GM10266 (cell line): ENCODE data around the gene CIAO1.
A peak's percentile ranks its signal among the peaks of the same experiment; 100 is the strongest.

Experiments
- DNase-seq: peaks from one replicate; pipeline ENCODE4 v3.0.0; 2012; ENCODE audit errors: extremely low spot score
- TF ChIP-seq, protein P1 (sequence below): IDR thresholded peaks from 2 replicates; pipeline ENCODE4 v1.5.1; 2012; ENCODE audit warnings: mild to moderate bottlenecking, low read depth; ENCODE audit not compliant: control insufficient read depth, insufficient read depth; ENCODE audit errors: missing control alignments

Gene CIAO1

DNA sequence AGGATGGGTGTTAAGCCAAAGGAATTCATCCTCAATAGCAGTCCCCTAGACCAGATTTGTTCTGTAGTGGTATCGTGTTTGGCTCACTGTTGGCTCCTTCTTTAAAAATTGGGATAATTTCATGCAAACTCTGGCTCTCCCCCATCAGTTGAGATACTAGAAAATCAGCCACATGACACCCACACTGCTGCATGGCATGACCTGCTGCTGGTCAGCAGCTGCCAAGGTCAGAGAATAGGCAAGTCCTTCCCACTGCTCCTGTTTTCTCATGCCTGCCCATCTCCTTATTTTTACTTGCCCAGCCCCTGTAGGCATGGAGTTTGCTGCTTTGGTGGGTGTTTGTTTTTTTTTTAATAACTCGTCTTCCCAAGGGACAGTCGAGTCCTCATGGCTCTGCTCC is 40.3 kb downstream of the CIAO1 start:
- DNase-seq, result no peak

DNA sequence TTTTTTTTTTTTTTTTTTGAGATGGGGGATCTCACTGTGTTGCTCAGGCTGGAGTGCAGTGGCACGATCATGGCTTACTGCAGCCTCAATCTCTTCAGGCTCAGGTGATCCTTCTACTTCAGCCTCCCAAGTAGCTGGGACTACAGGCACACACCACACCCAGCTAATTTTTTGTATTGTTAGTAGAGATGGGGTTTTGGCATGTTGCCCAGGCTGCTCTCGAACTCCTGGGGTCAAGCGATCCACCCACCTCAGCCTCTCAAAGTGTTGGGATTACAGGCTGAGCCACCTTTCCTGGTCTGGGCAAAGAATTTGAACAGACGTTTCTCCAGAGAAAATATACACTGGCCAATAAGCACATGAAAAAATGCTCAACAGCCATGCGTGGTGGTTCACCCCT is 42.2 kb downstream of the CIAO1 start:
- no peak for DNase-seq
- TF ChIP-seq, protein P1, sequence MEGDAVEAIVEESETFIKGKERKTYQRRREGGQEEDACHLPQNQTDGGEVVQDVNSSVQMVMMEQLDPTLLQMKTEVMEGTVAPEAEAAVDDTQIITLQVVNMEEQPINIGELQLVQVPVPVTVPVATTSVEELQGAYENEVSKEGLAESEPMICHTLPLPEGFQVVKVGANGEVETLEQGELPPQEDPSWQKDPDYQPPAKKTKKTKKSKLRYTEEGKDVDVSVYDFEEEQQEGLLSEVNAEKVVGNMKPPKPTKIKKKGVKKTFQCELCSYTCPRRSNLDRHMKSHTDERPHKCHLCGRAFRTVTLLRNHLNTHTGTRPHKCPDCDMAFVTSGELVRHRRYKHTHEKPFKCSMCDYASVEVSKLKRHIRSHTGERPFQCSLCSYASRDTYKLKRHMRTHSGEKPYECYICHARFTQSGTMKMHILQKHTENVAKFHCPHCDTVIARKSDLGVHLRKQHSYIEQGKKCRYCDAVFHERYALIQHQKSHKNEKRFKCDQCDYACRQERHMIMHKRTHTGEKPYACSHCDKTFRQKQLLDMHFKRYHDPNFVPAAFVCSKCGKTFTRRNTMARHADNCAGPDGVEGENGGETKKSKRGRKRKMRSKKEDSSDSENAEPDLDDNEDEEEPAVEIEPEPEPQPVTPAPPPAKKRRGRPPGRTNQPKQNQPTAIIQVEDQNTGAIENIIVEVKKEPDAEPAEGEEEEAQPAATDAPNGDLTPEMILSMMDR, result no peak

More for the DNA sequence above, 40.3 kb downstream of the CIAO1 start:
- TF ChIP-seq, protein P1, result no peak

DNA sequence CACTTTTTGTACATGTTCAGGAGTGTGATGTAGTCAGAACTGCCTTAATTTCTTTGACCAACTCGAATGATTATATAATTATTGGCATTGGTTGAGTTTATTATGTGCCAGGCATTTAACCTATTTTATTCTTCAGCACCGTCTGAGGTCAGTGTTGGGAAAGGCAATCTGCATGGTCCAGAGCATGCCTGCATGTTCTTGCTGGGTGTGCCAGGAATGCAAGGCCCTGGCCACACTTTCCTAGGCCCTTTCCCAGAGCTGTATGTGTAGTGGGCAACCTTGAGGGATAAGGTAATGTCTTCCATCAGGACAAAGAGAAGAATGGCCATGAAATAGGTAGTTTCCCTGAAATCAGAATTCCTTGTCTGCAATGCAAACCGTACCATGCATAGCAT is 49.0 kb downstream of the CIAO1 start:
- TF ChIP-seq, protein P1, result no peak
- DNase-seq, result no peak

DNA sequence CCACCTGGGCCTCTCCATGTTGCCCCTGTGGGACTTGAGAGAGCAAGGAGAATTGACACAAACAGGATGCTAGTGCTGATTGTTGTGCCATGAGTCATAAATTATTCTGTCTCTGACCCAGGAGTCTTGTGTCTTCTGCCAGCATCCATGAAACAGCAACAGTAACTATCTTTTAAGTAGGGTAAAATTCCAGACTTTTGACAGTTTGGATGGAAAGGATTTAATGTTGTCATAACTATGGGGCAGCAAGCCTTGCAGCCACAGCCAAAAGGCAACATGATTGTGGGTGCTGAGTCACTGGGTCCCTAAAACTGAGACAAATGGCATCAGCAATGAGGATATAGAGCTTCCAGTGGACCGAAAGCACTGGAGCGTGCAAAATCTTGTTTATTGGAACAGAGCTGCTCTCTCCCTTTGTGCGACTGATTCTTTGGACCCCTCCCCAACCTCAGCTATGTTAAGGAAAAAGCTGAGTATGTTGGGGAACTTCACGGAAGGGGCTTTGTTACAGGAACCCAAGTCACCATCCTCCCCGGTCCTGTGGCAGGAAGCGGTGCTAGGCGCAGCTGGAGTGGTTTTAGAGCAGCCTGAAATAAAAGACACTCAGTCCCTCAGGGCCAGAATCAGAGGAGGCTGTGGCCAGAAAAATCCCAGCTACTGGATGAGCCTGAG is 49.5 kb downstream of the CIAO1 start:
- TF ChIP-seq, protein P1, result no peak
- DNase-seq, result peak; percentile 38

DNA sequence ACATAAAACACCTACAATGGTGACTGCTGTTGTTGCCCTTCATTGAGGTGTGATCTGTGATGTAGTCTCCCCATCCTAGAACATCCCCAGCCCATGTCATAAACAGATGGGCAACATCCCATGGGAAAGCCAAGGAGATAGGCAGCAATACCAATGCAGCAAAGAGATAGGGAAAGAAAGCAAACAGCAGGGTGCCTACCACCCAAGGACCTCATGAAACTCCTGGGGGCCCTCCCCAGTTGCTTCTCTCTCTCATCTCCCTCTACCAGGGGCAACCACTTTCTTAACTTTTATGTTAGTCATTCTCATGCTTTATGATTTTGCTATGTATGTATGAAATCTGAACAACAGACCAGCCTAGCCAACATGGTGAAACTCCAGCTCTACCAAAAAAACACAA is 51.0 kb downstream of the CIAO1 start:
- TF ChIP-seq, protein P1, result no peak

DNA sequence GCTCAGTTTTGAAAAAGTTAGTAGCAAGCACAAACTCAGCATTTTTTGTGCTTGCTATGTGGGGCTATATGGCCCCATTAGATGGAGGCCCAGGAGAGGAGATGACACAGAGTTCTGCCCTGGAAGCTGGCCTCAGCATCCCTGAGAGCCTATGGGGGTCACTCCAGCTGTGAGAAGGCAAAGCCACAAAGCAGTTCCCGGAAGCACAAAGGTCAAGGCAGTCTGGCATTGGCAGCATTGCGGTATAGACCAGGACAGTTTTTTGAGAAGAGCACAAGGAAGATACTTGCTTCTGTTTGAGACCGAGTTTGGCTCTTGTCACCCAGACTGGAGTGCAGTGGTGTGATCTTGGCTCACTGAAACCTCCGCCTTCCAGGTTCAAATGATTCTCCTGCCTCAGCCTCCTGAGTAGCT is 51.6 kb downstream of the CIAO1 start:
- no peak for DNase-seq

More for the DNA sequence above, 51.0 kb downstream of the CIAO1 start:
- no peak for DNase-seq

DNA sequence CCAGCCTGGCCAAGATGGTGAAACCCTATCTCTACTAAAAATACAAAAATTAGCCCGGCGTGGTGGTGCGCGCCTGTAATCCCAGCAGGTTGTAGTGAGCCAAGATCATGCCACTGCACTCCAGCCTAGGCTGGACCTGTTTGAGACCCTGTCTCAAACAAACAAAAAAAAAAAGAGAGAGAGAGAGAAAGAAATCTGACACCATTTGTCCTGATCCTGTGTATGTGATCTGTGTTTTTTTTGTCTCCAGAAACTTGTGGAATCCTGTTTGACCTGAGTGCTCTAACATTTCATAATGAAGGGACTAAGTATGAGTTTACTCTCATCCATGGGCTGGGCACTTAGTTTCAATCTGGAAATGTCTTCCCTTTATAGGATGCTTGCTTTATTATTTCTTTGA is 52.7 kb downstream of the CIAO1 start:
- DNase-seq, result no peak
- TF ChIP-seq, protein P1, result no peak

More for the DNA sequence above, 51.6 kb downstream of the CIAO1 start:
- TF ChIP-seq, protein P1, result no peak
